H9 (cell line): ENCODE measurements around the gene OPTN. TPM values are rescaled to one million over a fixed set of nuclear protein-coding genes. Genes with fewer than 3 reads are reported as not detected.

Source experiments
- DNase-seq: peaks from one replicate; pipeline ENCODE4 v3.0.0-alpha.2; 2017
- H2AFZ ChIP-seq: one replicate; pipeline ENCODE4 v1.6.1; 2013; ENCODE audit warnings: mild to moderate bottlenecking, low read length, control low read depth, moderate library complexity
- H2AK5ac ChIP-seq: 2 replicates; pipeline ENCODE4 v1.6.1; 2013; ENCODE audit warnings: low read length, control low read depth, mixed read lengths; ENCODE audit not compliant: insufficient read length
- H2BK120ac ChIP-seq: one replicate; pipeline ENCODE4 v1.6.1; 2013; ENCODE audit warnings: low read depth, mild to moderate bottlenecking, low read length, control low read depth, inconsistent platforms; ENCODE audit not compliant: poor library complexity, severe bottlenecking
- H2BK12ac ChIP-seq: 2 replicates; pipeline ENCODE4 v1.6.1; 2013; ENCODE audit warnings: low read length, control low read depth, mixed read lengths, low read depth; ENCODE audit not compliant: insufficient read length
- H2BK15ac ChIP-seq: 2 replicates; pipeline ENCODE4 v1.6.1; 2013; ENCODE audit warnings: low read depth, low read length, control low read depth
- H2BK20ac ChIP-seq: one replicate; pipeline ENCODE4 v1.6.1; 2013; ENCODE audit warnings: low read depth, mild to moderate bottlenecking, low read length, control low read depth, inconsistent platforms; ENCODE audit not compliant: poor library complexity, severe bottlenecking
- H2BK5ac ChIP-seq: 2 replicates; pipeline ENCODE4 v1.6.1; 2013; ENCODE audit warnings: low read length, control low read depth, mixed read lengths; ENCODE audit not compliant: insufficient read length
- H3K14ac ChIP-seq: 2 replicates; pipeline ENCODE4 v1.6.1; 2013; ENCODE audit warnings: low read length, control low read depth; ENCODE audit not compliant: insufficient read depth
- H3K18ac ChIP-seq: 2 replicates; pipeline ENCODE4 v1.6.1; 2013; ENCODE audit warnings: low read depth, mild to moderate bottlenecking, mixed read lengths, low read length, control low read depth; ENCODE audit not compliant: insufficient read length
- H3K23ac ChIP-seq: 2 replicates; pipeline ENCODE4 v1.6.1; 2013; ENCODE audit warnings: low read length, control low read depth, mixed read lengths, low read depth; ENCODE audit not compliant: insufficient read length
- H3K23me2 ChIP-seq: 2 replicates; pipeline ENCODE4 v1.6.1; 2013; ENCODE audit warnings: low read depth, mild to moderate bottlenecking, mixed read lengths, low read length, control low read depth; ENCODE audit not compliant: insufficient read length, poor library complexity, severe bottlenecking
- H3K27ac ChIP-seq: 2 replicates; pipeline ENCODE4 v1.5.1; 2013; ENCODE audit warnings: low read length, control low read depth, mixed read lengths, low read depth; ENCODE audit not compliant: insufficient read length
- H3K27me3 ChIP-seq: 2 replicates; pipeline ENCODE4 v1.6.1; 2013; ENCODE audit warnings: low read length, control low read depth, inconsistent platforms; ENCODE audit not compliant: insufficient read depth
- H3K4ac ChIP-seq: 2 replicates; pipeline ENCODE4 v1.6.1; 2013; ENCODE audit warnings: low read depth, mild to moderate bottlenecking, control low read depth, inconsistent platforms, low read length, moderate library complexity
- H3K4me1 ChIP-seq: 2 replicates; pipeline ENCODE4 v1.6.1; 2013; ENCODE audit warnings: low read length, control low read depth, inconsistent platforms; ENCODE audit not compliant: insufficient read depth
- H3K4me2 ChIP-seq: 2 replicates; pipeline ENCODE4 v1.6.1; 2013; ENCODE audit warnings: low read length, control low read depth, mixed read lengths; ENCODE audit not compliant: insufficient read length, insufficient read depth
- H3K56ac ChIP-seq: 2 replicates; pipeline ENCODE4 v1.6.1; 2013; ENCODE audit warnings: low read depth, mild to moderate bottlenecking, mixed read lengths, low read length, control low read depth; ENCODE audit not compliant: insufficient read length
- H3K79me1 ChIP-seq: 2 replicates; pipeline ENCODE4 v1.6.1; 2013; ENCODE audit warnings: low read depth, mild to moderate bottlenecking, moderate library complexity, low read length, control low read depth, inconsistent platforms; ENCODE audit not compliant: insufficient read depth, poor library complexity, severe bottlenecking
- H3K79me2 ChIP-seq: 2 replicates; pipeline ENCODE4 v1.6.1; 2013; ENCODE audit warnings: low read length, control low read depth, inconsistent platforms; ENCODE audit not compliant: insufficient read depth
- H3K9ac ChIP-seq: 2 replicates; pipeline ENCODE4 v1.6.1; 2013; ENCODE audit warnings: low read length, control low read depth, mixed read lengths; ENCODE audit not compliant: insufficient read length; ENCODE audit errors: extremely low read depth
- H3K9me3 ChIP-seq: one replicate; pipeline ENCODE4 v1.6.1; 2013; ENCODE audit warnings: low read depth, low read length, inconsistent platforms; ENCODE audit not compliant: control insufficient read depth
- H3T11ph ChIP-seq: one replicate; pipeline ENCODE4 v1.6.1; 2013; ENCODE audit warnings: mild to moderate bottlenecking, low read length, control low read depth, inconsistent platforms
- H4K20me1 ChIP-seq: one replicate; pipeline ENCODE4 v1.6.1; 2013; ENCODE audit not compliant: control insufficient read depth, insufficient read length, insufficient read depth
- H4K5ac ChIP-seq: 2 replicates; pipeline ENCODE4 v1.6.1; 2013; ENCODE audit warnings: low read depth, mild to moderate bottlenecking, mixed read lengths, low read length, control low read depth; ENCODE audit not compliant: insufficient read length
- H4K8ac ChIP-seq: replicated peaks from 2 replicates; pipeline ENCODE4 v1.6.1; 2013; ENCODE audit warnings: low read length, control low read depth, mixed read lengths, low read depth; ENCODE audit not compliant: insufficient read length
- H4K91ac ChIP-seq: 2 replicates; pipeline ENCODE4 v1.6.1; 2013; ENCODE audit warnings: low read depth, mild to moderate bottlenecking, moderate library complexity, mixed read lengths, low read length, control low read depth; ENCODE audit not compliant: insufficient read length
- H3K27ac Mint-ChIP-seq, 3 experiments: 2 replicates in 2 of 3; 3 replicates in 1 of 3; pipeline ENCODE4 v1.8.0; 2020 to 2021; ENCODE audit warnings: mixed read lengths in 3 of 3, mild to moderate bottlenecking in 1 of 3, moderate library complexity in 1 of 3
- H3K27me3 Mint-ChIP-seq: 2 replicates; pipeline ENCODE4 v1.8.0; 2021; ENCODE audit warnings: low read depth, mild to moderate bottlenecking, moderate library complexity, mixed read lengths
- H3K36me3 Mint-ChIP-seq, 3 experiments: 2 replicates in 2 of 3; 3 replicates in 1 of 3; pipeline ENCODE4 v1.8.0; 2020 to 2021; ENCODE audit warnings: low read depth in 3 of 3, mixed read lengths in 3 of 3; ENCODE audit not compliant: insufficient read depth in 1 of 3
- H3K4me1 Mint-ChIP-seq, 2 experiments: 2 replicates each; pipeline ENCODE4 v1.8.0; 2020; ENCODE audit warnings: mixed read lengths in 2 of 2
- H3K4me3 Mint-ChIP-seq, 2 experiments: 2 replicates in 1 of 2; 3 replicates in 1 of 2; pipeline ENCODE4 v1.8.0; 2020 to 2021; ENCODE audit warnings: mild to moderate bottlenecking in 2 of 2, mixed read lengths in 2 of 2, moderate library complexity in 1 of 2
- H3K9me3 Mint-ChIP-seq, 2 experiments: 2 replicates in 1 of 2; 3 replicates in 1 of 2; pipeline ENCODE4 v1.8.0; 2020; ENCODE audit warnings: mild to moderate bottlenecking in 2 of 2, mixed read lengths in 2 of 2, moderate library complexity in 1 of 2
- WGBS: extraction: QIAGEN DNeasy Blood & Tissue Kit; methylation state at CpG from one replicate; pipeline ENCODE4 v1.1.7; 2013; ENCODE audit warnings: missing lambda C conversion rate, low lambda C conversion rate, mixed read lengths; ENCODE audit not compliant: insufficient read length; ENCODE audit errors: extremely low coverage; 5-methylcytosine and 5-hydroxymethylcytosine counted together
- total RNA-seq: library from RNA; stranded (reverse); gene quantifications from 2 replicates; pipeline ENCODE4 v1.2.1, GENCODE V29; 2021
- TF ChIP-seq, protein P1 (sequence below): fragments of 200-600 bp; sonication (generic); conservative IDR thresholded peaks from 3 replicates; pipeline ENCODE4 v1.8.0; 2021; ENCODE audit warnings: antibody characterized with exemption, mild to moderate bottlenecking

The OPTN gene
- total RNA-seq, 1 experiment from 2014 or later = 16.1 TPM

DNA sequence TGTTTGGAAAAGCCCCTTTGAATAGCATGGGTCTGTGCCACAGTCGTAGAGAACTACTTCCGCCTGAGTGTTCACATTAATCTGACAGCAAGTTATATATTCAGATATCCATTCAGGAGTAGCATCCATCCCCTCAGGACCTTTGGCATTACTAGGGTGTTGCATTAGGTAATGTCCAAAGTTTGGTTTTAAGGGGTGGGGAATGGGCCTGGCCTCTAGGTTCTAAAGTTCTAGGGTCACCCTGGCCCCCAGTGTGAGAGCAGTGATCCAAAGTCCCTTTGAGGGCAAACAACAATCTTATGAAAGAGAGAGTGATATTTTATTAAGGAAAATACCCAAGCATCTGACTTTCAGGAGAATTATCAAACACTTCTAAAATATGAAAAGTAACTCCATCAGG is 73.7 kb downstream of the OPTN start:
- H3K14ac ChIP-seq = no peak overlapping the region
- no peak overlapping the region for H2BK15ac ChIP-seq
- H3K23ac ChIP-seq = no peak overlapping the region
- H3K9ac ChIP-seq = no peak overlapping the region
- no peaks in the 10 kb centered on the region for H3K4me1 Mint-ChIP-seq
- no peak overlapping the region for H2AFZ ChIP-seq
- no peaks in the 10 kb centered on the region for H3K27me3 ChIP-seq
- H4K8ac ChIP-seq = no peak overlapping the region
- H3K4ac ChIP-seq = no peak overlapping the region
- TF ChIP-seq, protein P1, sequence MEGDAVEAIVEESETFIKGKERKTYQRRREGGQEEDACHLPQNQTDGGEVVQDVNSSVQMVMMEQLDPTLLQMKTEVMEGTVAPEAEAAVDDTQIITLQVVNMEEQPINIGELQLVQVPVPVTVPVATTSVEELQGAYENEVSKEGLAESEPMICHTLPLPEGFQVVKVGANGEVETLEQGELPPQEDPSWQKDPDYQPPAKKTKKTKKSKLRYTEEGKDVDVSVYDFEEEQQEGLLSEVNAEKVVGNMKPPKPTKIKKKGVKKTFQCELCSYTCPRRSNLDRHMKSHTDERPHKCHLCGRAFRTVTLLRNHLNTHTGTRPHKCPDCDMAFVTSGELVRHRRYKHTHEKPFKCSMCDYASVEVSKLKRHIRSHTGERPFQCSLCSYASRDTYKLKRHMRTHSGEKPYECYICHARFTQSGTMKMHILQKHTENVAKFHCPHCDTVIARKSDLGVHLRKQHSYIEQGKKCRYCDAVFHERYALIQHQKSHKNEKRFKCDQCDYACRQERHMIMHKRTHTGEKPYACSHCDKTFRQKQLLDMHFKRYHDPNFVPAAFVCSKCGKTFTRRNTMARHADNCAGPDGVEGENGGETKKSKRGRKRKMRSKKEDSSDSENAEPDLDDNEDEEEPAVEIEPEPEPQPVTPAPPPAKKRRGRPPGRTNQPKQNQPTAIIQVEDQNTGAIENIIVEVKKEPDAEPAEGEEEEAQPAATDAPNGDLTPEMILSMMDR = no peak
- no peak overlapping the region for H4K5ac ChIP-seq
- H3K27ac Mint-ChIP-seq = 0 out of 7 replicates have a peak overlapping the region, but pooled peaks of 2 of the 3 experiments have one; percentile 12 to 22
- H4K91ac ChIP-seq = no peak overlapping the region
- no peaks in the 10 kb centered on the region for H3K27me3 Mint-ChIP-seq
- H3K79me2 ChIP-seq = no peaks in the 10 kb centered on the region
- H2BK5ac ChIP-seq = no peak overlapping the region
- H3K4me1 ChIP-seq = no peaks in the 10 kb centered on the region
- no peaks in the 10 kb centered on the region for H3K79me1 ChIP-seq
- no peaks in the 10 kb centered on the region for H3K23me2 ChIP-seq
- no peak overlapping the region for H3K18ac ChIP-seq
- no CpG with 5 or more reads among the region's 2 CpGs for WGBS
- H3K36me3 Mint-ChIP-seq = peaks cover 52 to 82% (median 74%) of the 10 kb centered on the region in 3 experiments; a peak in 6 of 7 replicates
- no peak overlapping the region for H3K56ac ChIP-seq
- no peak overlapping the region for H2BK120ac ChIP-seq
- H3K4me2 ChIP-seq = no peak overlapping the region
- no peak overlapping the region for H2BK12ac ChIP-seq
- DNase-seq = no peak
- no peaks in the 10 kb centered on the region for H4K20me1 ChIP-seq
- no peak overlapping the region for H2BK20ac ChIP-seq
- no peak overlapping the region for H3K4me3 Mint-ChIP-seq
- H3K9me3 Mint-ChIP-seq = no peaks in the 10 kb centered on the region
- no peaks in the 10 kb centered on the region for H3K9me3 ChIP-seq
- H2AK5ac ChIP-seq = no peak overlapping the region
- no peak overlapping the region for H3T11ph ChIP-seq
- H3K27ac ChIP-seq = no peak overlapping the region
